GM23248 (cell line): ENCODE measurements around the gene HGF.

Experiments
- EZH2 ChIP-seq: fragments of 200-600 bp; sonication (generic); IDR thresholded peaks from 2 replicates; pipeline ENCODE4 v1.6.1; 2018; ENCODE audit warnings: antibody characterized with exemption, mild to moderate bottlenecking; ENCODE audit not compliant: insufficient read depth, poor library complexity, severe bottlenecking
- EZH2phosphoT487 ChIP-seq: fragments of 200-600 bp; sonication (generic); IDR thresholded peaks from 2 replicates; pipeline ENCODE4 v1.6.1; 2018; ENCODE audit warnings: antibody characterized with exemption, moderate library complexity, mild to moderate bottlenecking, low read depth; ENCODE audit not compliant: insufficient read depth

DNA sequence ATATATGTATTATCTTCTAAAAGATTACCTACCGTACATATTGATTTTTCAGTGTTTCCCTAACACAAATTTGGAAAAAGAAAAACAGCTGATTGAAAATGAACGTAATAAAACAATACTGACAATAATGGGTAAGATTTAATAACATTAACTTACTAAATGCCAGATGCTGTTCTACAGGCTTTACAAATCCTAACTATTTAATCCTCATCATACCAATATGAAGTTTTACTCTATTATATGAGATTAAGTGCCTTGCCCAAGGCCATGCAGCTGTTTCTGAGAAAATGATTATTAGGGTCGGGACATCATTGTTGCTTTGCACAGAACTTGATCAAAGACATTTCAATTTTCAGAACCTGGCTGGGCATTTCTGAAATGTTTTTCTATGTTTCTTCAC lies 104.6 kb downstream of the HGF start:
- TF ChIP-seq EZH2 = no peak
- TF ChIP-seq EZH2phosphoT487 = no peak
